Keratinocyte (primary cell): Measurements from ENCODE around the gene LRRC41. TPM values are rescaled to one million over a fixed set of nuclear protein-coding genes. Genes with fewer than 3 reads are reported as not detected.

ENCODE experiments used
- DNase-seq: peaks from one replicate; pipeline ENCODE4 v3.0.0-alpha.2; 2011; ENCODE audit warnings: low read depth, missing footprints, low spot score
- FAIRE-seq: peaks from 2 replicates; lab custom pipeline; 2011; peaks lifted over from hg19 to GRCh38; lab: Jason Lieb, UNC
- H2AFZ ChIP-seq: 2 replicates; pipeline ENCODE4 v1.6.0; 2012; ENCODE audit warnings: low read length, control low read depth, inconsistent platforms; ENCODE audit not compliant: control insufficient read depth
- H3K27ac ChIP-seq: 2 replicates; pipeline ENCODE4 v1.5.1; 2011; ENCODE audit warnings: low read length; ENCODE audit not compliant: control insufficient read depth, insufficient read depth
- H3K27me3 ChIP-seq: 3 replicates; pipeline ENCODE4 v1.6.0; 2011; ENCODE audit warnings: low read length; ENCODE audit not compliant: control insufficient read depth, insufficient read depth; ENCODE audit errors: extremely low read depth
- H3K36me3 ChIP-seq, 2 experiments: 2 replicates in 1 of 2; 3 replicates in 1 of 2; pipeline ENCODE4 v1.5.1; 2011; ENCODE audit warnings: low read length in 2 of 2, mild to moderate bottlenecking in 1 of 2; ENCODE audit not compliant: control insufficient read depth in 2 of 2, insufficient read depth in 2 of 2; ENCODE audit errors: extremely low read depth in 1 of 2
- H3K4me1 ChIP-seq: 3 replicates; pipeline ENCODE4 v1.5.1; 2011; ENCODE audit warnings: low read length; ENCODE audit not compliant: control insufficient read depth, insufficient read depth; ENCODE audit errors: extremely low read depth
- H3K4me2 ChIP-seq: 3 replicates; pipeline ENCODE4 v1.6.0; 2011; ENCODE audit warnings: low read depth, low read length; ENCODE audit not compliant: control insufficient read depth, insufficient read depth; ENCODE audit errors: extremely low read depth
- H3K4me3 ChIP-seq, 3 experiments: fragments of 200-600 bp in 1 of 3; sonication (generic) in 1 of 3; 2 replicates in 2 of 3; 3 replicates in 1 of 3; pipeline ENCODE4 v1.5.1; 2011 to 2016; ENCODE audit warnings: low read length in 3 of 3, mild to moderate bottlenecking in 3 of 3, control low read depth in 2 of 3, inconsistent platforms in 1 of 3, low read depth in 1 of 3, mixed read lengths in 1 of 3, mixed run types in 1 of 3, moderate library complexity in 1 of 3; ENCODE audit not compliant: control insufficient read depth in 2 of 3, insufficient read depth in 2 of 3; ENCODE audit errors: extremely low read depth in 1 of 3
- H3K79me2 ChIP-seq: 2 replicates; pipeline ENCODE4 v1.6.0; 2012; ENCODE audit warnings: low read length; ENCODE audit not compliant: control insufficient read depth, insufficient read depth
- H3K9ac ChIP-seq: 3 replicates; pipeline ENCODE4 v1.6.0; 2011; ENCODE audit warnings: low read length; ENCODE audit not compliant: control insufficient read depth, insufficient read depth; ENCODE audit errors: extremely low read depth
- H3K9me1 ChIP-seq: 3 replicates; pipeline ENCODE4 v1.6.0; 2011; ENCODE audit warnings: low read length; ENCODE audit not compliant: control insufficient read depth, insufficient read depth; ENCODE audit errors: extremely low read depth
- H3K9me3 ChIP-seq: 2 replicates; pipeline ENCODE4 v1.5.1; 2012; ENCODE audit warnings: low read depth, low read length; ENCODE audit not compliant: control insufficient read depth
- H4K20me1 ChIP-seq: 3 replicates; pipeline ENCODE4 v1.6.0; 2011; ENCODE audit warnings: low read length; ENCODE audit not compliant: control insufficient read depth, insufficient read depth; ENCODE audit errors: extremely low read depth
- EZH2 ChIP-seq: IDR thresholded peaks from one replicate; pipeline ENCODE4 v1.6.1; 2012; ENCODE audit warnings: inconsistent platforms, mild to moderate bottlenecking, low read length, moderate library complexity
- dilution Hi-C: fragments of 300-500 bp; cut with MboI; formaldehyde crosslinking; loops from one replicate; pipeline ENCODE4 v1.7.0; 2020; ENCODE audit warnings: low sequenced_read_pairs; ENCODE audit not compliant: extremely low pct_ligation_motif_present
- polyA minus RNA-seq, 3 experiments: library from RNA; depleted of rRNA, polyadenylated mRNA; stranded (reverse); fragments of >200 nt; gene quantifications; 1 replicate in 1 of 3; 2 replicates in 1 of 3; 3 replicates in 1 of 3; pipeline ENCODE4 v1.2.3, GENCODE V29; 2011
- polyA plus RNA-seq, 5 experiments: library from polyadenylated mRNA; depleted of rRNA in 3 of 5; stranded (reverse) in 3 of 5; stranded (forward) in 1 of 5; unstranded in 1 of 5; fragments of >200 nt; gene quantifications; 1 replicate in 1 of 5; 2 replicates in 3 of 5; 3 replicates in 1 of 5; pipeline versions ENCODE4 v1.2.1 to v1.2.3, GENCODE V29; 2011 to 2012; ENCODE audit warnings: missing spikeins in 2 of 5, low read depth in 1 of 5, low replicate concordance in 1 of 5
- TF ChIP-seq, protein P1 (sequence below), 3 experiments: IDR thresholded peaks in 1 of 3; conservative IDR thresholded peaks in 1 of 3; optimal IDR thresholded peaks in 1 of 3; 2 replicates in 2 of 3; 3 replicates in 1 of 3; pipeline versions ENCODE3 to v1.5.1; 2011; ENCODE audit warnings: low read length in 3 of 3, mild to moderate bottlenecking in 3 of 3, moderate library complexity in 2 of 3, control low read depth in 1 of 3, inconsistent platforms in 1 of 3; ENCODE audit not compliant: insufficient read depth in 2 of 3; ENCODE audit errors: extremely low read depth in 1 of 3

LRRC41 gene, protein sequence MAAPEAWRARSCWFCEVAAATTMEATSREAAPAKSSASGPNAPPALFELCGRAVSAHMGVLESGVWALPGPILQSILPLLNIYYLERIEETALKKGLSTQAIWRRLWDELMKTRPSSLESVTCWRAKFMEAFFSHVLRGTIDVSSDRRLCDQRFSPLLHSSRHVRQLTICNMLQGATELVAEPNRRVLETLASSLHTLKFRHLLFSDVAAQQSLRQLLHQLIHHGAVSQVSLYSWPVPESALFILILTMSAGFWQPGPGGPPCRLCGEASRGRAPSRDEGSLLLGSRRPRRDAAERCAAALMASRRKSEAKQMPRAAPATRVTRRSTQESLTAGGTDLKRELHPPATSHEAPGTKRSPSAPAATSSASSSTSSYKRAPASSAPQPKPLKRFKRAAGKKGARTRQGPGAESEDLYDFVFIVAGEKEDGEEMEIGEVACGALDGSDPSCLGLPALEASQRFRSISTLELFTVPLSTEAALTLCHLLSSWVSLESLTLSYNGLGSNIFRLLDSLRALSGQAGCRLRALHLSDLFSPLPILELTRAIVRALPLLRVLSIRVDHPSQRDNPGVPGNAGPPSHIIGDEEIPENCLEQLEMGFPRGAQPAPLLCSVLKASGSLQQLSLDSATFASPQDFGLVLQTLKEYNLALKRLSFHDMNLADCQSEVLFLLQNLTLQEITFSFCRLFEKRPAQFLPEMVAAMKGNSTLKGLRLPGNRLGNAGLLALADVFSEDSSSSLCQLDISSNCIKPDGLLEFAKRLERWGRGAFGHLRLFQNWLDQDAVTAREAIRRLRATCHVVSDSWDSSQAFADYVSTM
- polyA plus RNA-seq (51.2 to 77.6 TPM (median 70.8 TPM) in 3 replicates), polyA minus RNA-seq (81.8 to 143 TPM (median 117 TPM) in 3 replicates)
- polyA plus RNA-seq (2011; ENCODE audit: low read depth) = 20.7 TPM
- 57.6 and 69.4 TPM in 2 replicates for polyA plus RNA-seq (2011; cell fraction: cytosol; rRNA removed)
- polyA plus RNA-seq (2011; cell fraction: nucleus; rRNA removed) = 87.1 and 111 TPM in 2 replicates
- polyA plus RNA-seq (2012; ENCODE audit: low replicate concordance) = 51.8 and 58.7 TPM in 2 replicates
- 125 TPM for polyA minus RNA-seq (2011; cell fraction: cytosol; rRNA and poly(A)+ RNA removed)
- polyA minus RNA-seq (2011; cell fraction: nucleus; rRNA and poly(A)+ RNA removed) = 75.8 and 80.4 TPM in 2 replicates

DNA sequence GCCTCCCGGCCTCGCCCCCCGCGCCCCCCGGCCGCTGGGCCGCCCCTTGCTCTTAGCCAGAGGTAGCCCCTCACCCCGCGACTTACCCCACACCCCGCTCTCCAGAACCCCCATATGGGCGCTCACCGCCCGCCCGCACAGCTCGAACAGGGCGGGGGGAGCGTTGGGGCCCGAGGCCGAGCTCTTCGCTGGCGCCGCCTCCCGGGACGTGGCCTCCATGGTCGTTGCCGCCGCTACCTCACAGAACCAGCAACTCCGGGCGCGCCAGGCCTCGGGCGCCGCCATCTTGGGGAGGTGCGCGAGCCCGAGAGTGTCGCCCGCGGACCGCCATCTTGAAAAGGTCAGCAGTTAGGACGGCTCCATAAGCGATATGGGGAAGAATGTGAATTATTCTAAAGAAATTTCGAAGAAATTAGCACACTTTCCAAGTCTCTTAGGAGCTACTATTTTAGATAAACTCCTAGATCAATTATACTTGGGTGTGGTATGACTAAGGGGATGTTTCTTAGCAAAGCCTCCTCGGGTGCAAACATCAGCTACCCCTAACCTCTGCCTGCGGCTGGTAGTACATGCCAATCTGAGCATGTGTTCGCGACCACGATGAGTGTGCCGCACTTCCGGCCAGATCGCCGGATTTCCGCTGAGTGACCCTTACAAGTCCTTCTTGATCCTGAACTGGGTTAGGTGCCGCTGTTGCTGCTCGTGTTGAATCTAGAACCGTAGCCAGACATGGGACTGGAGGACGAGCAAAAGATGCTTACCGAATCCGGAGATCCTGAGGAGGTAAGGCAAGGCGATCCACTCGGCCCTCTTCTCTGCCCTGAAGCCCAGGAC is at the start of gene LRRC41, which contains the start of gene UQCRH:
LRRC41 (minus strand) TSS at position 579 of the 834 bp plus-strand sequence; CDS start at position 285, 294 bp downstream.
UQCRH (plus strand) TSS at position 661 of the 834 bp plus-strand sequence; CDS start at position 730, 69 bp downstream.
- DNase-seq (peak; percentile 84), FAIRE-seq (peak; percentile 89)
- Histone ChIP-seq H3K79me2 (peaks cover 95% of the 10 kb centered on the region), H3K9ac (peak within 1 kb of the TSS; percentile 96), H3K9me1 (no peaks in the 10 kb centered on the region), H3K9me3 (no peaks in the 10 kb centered on the region), H3K36me3 (no peaks in the 10 kb centered on the region), H3K4me3 (peak within 1 kb of the TSS; percentile 76 to 99 (median 99)), H3K4me1 (peaks cover 21% of the 10 kb centered on the region), H2AFZ (peak within 1 kb of the TSS; percentile 94), H3K4me2 (peak within 1 kb of the TSS; percentile 99), H4K20me1 (peaks cover 3% of the 10 kb centered on the region), H3K27ac (peak within 1 kb of the TSS; percentile 98), H3K27me3 (no peaks in the 10 kb centered on the region)
- TF ChIP-seq, protein P1, sequence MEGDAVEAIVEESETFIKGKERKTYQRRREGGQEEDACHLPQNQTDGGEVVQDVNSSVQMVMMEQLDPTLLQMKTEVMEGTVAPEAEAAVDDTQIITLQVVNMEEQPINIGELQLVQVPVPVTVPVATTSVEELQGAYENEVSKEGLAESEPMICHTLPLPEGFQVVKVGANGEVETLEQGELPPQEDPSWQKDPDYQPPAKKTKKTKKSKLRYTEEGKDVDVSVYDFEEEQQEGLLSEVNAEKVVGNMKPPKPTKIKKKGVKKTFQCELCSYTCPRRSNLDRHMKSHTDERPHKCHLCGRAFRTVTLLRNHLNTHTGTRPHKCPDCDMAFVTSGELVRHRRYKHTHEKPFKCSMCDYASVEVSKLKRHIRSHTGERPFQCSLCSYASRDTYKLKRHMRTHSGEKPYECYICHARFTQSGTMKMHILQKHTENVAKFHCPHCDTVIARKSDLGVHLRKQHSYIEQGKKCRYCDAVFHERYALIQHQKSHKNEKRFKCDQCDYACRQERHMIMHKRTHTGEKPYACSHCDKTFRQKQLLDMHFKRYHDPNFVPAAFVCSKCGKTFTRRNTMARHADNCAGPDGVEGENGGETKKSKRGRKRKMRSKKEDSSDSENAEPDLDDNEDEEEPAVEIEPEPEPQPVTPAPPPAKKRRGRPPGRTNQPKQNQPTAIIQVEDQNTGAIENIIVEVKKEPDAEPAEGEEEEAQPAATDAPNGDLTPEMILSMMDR (optimal IDR thresholded peaks at IDR 0.05 in 1 of 3, IDR thresholded peaks at IDR 0.05 in 1 of 3, conservative IDR thresholded peaks at IDR 0.05 in 1 of 3; ENCODE audit: extremely low read depth in 1 of 3, insufficient read depth in 2 of 3, low read length in 3 of 3) = peak in 2 of 3 experiments; percentile 12 to 16
- TF ChIP-seq EZH2 = no peak
- dilution Hi-C loops = no loop called here

DNA sequence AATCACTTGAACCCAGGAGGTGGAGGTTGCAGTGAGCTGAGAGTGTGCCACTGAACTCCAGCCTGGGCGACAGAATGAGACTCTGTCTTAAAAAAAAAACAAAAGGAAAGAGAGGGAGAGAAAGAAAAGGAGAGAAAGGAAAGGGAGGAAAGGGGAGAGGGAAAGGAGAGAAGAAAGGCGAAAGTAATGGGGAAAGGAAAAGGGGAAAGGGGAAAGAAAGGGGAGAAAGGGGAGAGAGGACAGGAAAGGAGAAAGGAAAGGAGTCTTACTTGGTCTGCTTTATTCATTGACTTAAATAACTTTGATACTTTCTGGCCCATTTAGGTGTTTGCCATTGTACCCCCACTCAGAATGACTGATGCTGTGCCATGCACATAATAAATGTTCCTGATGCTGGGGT is 48.9 kb upstream of the LRRC41 start:
- no peak overlapping the region for H3K27ac ChIP-seq
- no peak for FAIRE-seq

More for the DNA sequence above, 48.9 kb upstream of the LRRC41 start:
- no peaks in the 10 kb centered on the region for H4K20me1 ChIP-seq
- no peaks in the 10 kb centered on the region for H3K9me3 ChIP-seq
- no peaks in the 10 kb centered on the region for H3K79me2 ChIP-seq
- no peaks in the 10 kb centered on the region for H3K9me1 ChIP-seq
- no peaks in the 10 kb centered on the region for H3K4me1 ChIP-seq
- H3K27me3 ChIP-seq = no peaks in the 10 kb centered on the region
- dilution Hi-C loops = no loop called here
- H3K9ac ChIP-seq = no peak overlapping the region
- H2AFZ ChIP-seq = no peak overlapping the region
- no peak overlapping the region for H3K4me2 ChIP-seq
- DNase-seq = no peak
- peaks cover 21 to 24% of the 10 kb centered on the region in 2 experiments for H3K36me3 ChIP-seq
- no peak for TF ChIP-seq EZH2
- TF ChIP-seq, protein P1 (optimal IDR thresholded peaks at IDR 0.05 in 1 of 3, IDR thresholded peaks at IDR 0.05 in 1 of 3, conservative IDR thresholded peaks at IDR 0.05 in 1 of 3; ENCODE audit: extremely low read depth in 1 of 3, insufficient read depth in 2 of 3, low read length in 3 of 3) = no peak
- H3K4me3 ChIP-seq = no peak overlapping the region
